ENCODE measurements around the gene ROR2.
"Not testable (repeated sequence)": the region's sequence is repeated elsewhere in the genome, so short reads cannot be mapped to it uniquely, and the experiment has no call there.

Gene ROR2

GRCh38 chr9:91541734-91542133, 408.3 kb downstream of the ROR2 start:
- no peak for DNase-seq

GRCh38 chr9:91540506-91540905, 409.5 kb downstream of the ROR2 start:
- not testable (repeated sequence) for DNase-seq

DNA sequence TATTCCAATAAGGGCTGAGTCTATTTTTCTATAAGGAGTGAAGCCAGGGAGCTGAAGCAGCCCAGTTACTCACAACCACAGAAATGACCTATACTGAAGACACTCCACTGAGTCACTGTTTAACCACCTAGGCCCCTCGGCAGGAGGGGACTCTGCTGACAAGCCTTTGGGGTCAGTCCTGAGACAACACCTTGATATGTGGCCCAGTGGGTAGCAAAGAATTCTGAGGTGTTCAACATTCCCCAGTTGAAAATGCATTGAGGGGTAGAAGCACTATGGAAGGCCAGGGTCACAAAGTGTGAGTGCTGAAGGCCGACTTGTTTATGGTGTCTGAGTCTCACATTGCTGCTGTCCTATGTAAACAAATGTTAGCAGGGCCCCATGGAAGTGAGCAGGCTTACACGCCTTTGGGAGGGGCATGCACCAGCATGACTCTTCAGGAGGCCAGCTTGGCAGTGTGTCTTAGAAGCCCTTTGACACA, 413.8 kb downstream of the ROR2 start:
- no peak for DNase-seq

- no peak for DNase-seq
Observed at GRCh38 chr9:91534374-91534773, 415.7 kb downstream of the ROR2 start.

DNA sequence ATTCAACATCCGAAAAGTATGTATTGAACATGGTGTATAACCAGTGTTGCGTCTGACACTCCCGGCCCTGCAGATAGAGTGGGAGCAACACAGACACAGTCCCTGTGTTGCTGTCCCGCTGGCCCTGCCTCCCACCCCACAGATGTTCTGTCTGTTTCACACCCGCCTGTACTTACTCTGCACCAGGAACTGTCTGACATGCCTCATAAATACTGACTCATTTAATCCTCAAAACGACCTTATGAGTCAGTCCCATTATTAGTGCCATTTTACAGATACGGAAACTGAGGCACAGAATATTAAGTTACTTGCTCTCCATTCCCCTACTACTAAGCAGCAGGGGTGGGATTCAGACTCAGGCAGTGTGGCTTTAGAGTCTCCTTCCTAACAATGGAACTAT, 416.6 kb downstream of the ROR2 start:
- DNase-seq: no peak

DNA sequence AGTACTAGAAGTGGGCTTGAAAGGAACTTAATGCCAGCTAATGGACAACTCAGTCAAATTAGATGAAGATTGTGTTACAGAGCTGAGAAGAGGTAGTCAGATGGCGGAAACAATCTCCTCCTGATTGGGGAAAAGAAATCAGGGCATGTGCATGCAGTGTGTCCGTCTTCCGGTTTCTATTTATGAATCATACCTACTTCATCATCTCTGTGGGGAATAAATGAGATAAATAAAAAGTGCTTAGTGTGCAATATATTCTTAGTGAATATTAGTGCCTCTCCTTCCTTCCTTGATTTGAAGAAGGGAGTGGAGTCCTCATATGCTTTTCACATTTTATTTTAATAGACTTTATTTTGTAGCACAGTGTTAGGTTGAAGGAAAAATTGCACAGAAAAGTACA, 417.7 kb downstream of the ROR2 start:
- DNase-seq: no peak

DNA sequence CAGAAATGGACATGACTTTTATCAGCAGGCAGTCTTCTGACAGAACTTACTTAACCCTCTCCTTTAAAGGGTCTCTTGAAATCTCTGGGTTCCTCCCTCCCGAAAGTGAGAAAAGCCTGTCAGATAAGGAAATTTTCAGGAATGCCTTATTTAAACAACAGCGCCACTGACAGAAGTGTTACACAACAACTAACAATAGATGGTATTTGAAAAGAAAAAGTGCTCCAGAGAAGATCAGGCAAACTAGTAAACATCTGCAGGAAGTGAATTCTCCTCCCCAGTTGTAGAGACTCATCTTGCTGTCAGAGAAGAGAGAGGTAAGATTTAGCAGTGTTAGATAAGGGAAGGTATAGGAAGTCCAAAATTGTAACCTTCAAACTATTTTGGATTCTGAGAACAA, 419.2 kb downstream of the ROR2 start:
- no peak for DNase-seq

GRCh38 chr9:91522481-91522880, 427.5 kb downstream of the ROR2 start:
- DNase-seq: no peak

DNA sequence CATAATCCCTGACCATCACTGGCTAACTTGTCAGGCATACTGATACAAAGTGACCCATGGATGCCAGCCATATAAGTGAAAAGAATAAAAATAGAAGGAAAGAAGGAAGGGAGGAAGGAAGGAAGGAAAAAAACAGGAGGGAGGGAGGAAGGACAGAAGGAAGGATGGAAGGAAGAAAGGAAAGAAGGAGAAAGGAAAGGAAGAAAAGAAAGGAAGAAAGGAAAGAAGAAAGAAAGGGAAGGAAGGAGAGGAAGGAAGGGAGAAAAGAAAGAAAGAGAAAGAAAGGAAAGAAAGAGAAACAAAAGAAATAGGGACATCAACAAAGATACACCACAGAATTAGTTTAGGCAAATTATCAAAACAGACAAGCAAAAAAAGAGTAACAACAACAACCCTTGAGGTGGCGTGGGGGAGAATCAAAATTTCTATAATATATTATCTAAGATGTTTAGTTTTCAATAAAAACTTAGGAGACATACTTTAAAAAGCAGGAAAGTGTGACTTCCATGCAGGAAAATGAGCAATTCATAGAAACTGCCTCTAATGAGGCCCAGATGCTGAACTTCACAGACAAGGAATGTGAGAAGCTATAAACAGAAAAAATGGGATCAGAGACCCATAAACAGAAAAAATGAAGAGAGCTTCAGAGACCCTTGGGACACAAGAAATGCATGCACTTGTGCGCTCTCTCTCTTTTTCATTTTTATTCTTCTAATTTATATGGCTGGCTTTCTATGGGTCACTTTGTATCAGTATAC, 430.3 kb downstream of the ROR2 start:
- DNase-seq: no peak

DNA sequence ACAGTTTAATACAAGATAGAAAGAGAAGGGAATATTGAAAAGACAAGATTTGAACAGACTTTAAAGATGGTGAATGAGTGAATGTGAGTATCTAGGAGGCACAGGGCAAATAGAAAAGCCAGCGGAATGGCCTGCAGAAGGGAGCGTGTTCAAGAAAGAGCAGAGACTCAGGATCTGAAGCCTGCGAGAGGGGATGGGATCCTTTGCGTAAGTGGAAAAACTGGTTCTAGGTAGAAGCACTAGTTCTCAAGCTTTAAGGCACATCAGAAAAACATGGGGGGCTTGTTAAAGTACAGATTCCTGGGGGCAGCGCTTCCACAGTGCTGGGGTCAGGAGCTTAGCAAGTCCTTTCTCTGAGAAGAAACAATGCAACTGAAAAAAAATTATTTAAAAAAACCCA, 431.6 kb downstream of the ROR2 start:
- DNase-seq: no peak

DNA sequence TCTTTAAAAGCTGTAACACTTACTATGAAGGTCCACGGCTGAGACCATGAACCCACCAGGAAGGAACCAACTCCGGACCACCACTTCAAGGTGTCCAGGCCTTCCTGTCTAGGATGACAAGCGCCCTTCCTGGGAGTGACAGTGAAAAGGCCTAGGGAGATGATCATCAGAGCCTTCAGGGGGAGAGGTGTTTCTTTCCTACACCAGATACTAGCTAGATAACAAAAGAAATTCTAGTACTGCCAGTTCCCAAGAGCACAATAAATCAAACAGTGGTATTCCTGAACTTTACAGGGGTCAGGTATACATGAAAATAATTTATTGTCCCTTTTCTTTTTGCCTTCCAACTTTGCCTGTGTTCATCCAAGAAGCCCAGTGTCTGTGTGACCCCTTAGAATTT, 432.2 kb downstream of the ROR2 start:
- DNase-seq: no peak

- not testable (repeated sequence) for DNase-seq
Observed at GRCh38 chr9:91517332-91517731, 432.7 kb downstream of the ROR2 start.

DNA sequence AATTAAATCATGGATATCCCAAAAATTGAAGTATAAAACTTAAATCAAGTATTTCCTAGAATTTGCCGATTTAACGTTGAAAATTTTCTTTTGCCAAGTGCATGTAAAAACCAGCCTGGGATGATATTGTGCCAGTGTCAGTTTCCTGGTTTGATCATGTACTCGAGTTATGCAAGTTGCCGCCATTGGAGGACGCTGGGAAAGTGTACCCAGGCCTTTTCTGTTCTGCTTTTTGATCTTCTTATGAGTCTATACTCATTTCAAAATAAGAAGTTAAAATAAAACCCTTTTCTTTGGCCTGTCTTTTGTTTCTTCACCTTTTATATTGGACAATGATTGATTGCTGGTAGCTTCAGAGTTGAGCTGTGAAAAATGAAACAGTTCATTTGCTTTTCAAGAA, 433.3 kb downstream of the ROR2 start:
- DNase-seq: no peak

DNA sequence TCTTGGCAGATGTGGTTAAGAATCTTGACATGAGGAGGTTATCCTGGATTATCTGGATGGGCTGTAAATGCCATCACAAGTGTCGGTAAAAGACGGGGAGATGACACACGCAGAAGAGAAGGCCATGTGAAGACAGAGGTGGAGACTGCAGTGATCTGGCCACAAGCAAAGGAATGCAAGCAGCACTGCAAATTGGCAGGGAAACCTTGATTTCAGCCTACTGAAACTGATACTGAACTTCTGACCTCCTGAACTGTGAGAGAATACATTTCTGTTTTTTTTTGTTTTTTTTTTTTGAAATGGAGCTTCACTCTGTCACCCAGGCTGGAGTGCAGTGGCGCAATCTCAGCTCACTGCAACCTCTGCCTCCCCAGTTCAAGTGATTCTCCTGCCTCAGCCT, 433.9 kb downstream of the ROR2 start:
- no peak for DNase-seq

DNA sequence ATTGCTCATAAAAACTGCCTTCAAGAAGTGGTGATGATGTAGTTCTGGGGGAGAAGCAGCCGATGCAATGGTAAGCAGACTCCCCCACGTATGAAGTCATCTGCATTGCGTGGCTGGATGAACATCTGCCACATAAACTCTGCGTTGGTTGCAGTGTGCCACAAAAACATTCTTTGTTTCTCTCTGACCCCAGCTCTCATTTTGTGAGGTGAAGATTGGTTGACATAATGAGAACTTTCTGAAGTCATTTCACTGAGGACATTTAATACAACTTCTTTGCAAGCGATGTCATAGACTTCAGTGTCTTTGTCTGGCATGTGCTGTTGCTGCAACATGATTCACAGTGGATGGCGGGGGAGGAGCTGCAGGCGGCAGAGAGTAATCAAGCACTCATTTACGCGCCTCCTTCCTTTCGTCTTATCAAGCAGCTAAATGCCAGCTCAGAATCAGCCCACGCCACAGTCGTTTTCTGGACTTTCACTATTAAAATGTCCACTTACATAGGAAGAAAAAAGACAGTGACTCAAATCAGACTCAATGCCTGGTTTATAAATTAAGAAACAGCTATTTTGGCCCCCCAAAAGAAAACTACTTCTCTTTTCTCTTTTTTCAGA, 434.8 kb downstream of the ROR2 start:
- DNase-seq: no peak

Data from NCI-H1436 treated with DMSO at 0.1 percent for 48 hours (cell line).